ENCODE measurements around the gene COL6A2.
"Not testable (repeated sequence)": the region's sequence is repeated elsewhere in the genome, so short reads cannot be mapped to it uniquely, and the experiment has no call there.

The COL6A2 gene

GRCh38 chr21:46095083-46095719, 2.7 kb upstream of the COL6A2 start:
- no peak for DNase-seq

GRCh38 chr21:46095814-46096595, 1.9 kb upstream of the COL6A2 start:
- no peak for DNase-seq

- DNase-seq = no peak
These were observed 1.1 kb upstream of the COL6A2 start for GRCh38 chr21:46096596-46097335.

GRCh38 chr21:46098303-46099141, 610 bp downstream of the COL6A2 start:
- no peak for DNase-seq

- DNase-seq = no peak
These were observed 1.6 kb downstream of the COL6A2 start for GRCh38 chr21:46099476-46099875.

GRCh38 chr21:46100020-46100419, 2.1 kb downstream of the COL6A2 start:
- DNase-seq = no peak

- DNase-seq = no peak
These were observed 2.5 kb downstream of the COL6A2 start for GRCh38 chr21:46100426-46100825.

- no peak for DNase-seq
These were observed 3.0 kb downstream of the COL6A2 start for GRCh38 chr21:46100906-46101305.

- DNase-seq = no peak
These were observed 6.2 kb downstream of the COL6A2 start for GRCh38 chr21:46104104-46104503.

GRCh38 chr21:46107376-46107775, 9.5 kb downstream of the COL6A2 start:
- not testable (repeated sequence) for DNase-seq

GRCh38 chr21:46108827-46109312, 11.0 kb downstream of the COL6A2 start:
- no peak for DNase-seq

GRCh38 chr21:46109313-46110221, 11.7 kb downstream of the COL6A2 start:
- DNase-seq = no peak

GRCh38 chr21:46110499-46111192, 12.7 kb downstream of the COL6A2 start:
- DNase-seq = no peak

GRCh38 chr21:46111193-46111571, 13.3 kb downstream of the COL6A2 start:
- no peak for DNase-seq

GRCh38 chr21:46111857-46112724, 14.2 kb downstream of the COL6A2 start:
- DNase-seq = no peak

GRCh38 chr21:46112725-46113215, 14.9 kb downstream of the COL6A2 start:
- no peak for DNase-seq

GRCh38 chr21:46113497-46114176, 15.7 kb downstream of the COL6A2 start:
- no peak for DNase-seq

GRCh38 chr21:46114963-46115362, 17.1 kb downstream of the COL6A2 start:
- DNase-seq = no peak

All from NCI-H2107 (cell line).